ENCODE data around the gene CDC14B.

DNA sequence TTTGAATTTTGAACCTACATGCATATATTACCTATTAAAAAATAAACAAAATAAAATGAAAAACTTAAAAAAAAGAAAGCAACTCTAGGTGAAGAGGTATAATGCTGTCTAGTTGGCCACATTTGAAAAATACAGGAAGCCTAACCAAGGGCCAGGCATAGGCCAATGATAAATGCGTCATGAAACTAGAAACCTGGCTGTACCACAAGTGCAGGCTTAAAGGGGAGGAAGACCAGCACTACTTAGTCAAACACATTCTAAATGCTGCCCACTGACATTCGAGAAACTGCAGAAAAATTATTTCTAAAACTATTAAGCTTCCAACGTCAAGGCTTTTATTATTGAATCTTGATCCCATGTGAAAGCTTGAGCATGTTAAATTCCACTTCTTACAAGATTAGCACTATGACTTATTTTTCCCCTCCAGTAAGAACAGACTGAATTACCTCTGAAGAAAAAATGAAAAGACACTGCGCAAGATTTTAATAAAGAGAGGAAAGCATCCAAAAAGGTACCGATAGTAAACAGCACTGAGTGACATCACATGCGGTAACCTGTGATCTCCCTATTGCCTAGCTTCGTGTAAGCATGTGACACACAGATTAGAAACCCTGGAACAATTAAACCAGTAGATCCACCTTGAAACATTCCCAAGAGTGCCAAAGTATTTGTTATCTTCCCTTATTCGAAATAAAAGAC is 16.2 kb downstream of the CDC14B start:
- TF ChIP-seq, protein P1, sequence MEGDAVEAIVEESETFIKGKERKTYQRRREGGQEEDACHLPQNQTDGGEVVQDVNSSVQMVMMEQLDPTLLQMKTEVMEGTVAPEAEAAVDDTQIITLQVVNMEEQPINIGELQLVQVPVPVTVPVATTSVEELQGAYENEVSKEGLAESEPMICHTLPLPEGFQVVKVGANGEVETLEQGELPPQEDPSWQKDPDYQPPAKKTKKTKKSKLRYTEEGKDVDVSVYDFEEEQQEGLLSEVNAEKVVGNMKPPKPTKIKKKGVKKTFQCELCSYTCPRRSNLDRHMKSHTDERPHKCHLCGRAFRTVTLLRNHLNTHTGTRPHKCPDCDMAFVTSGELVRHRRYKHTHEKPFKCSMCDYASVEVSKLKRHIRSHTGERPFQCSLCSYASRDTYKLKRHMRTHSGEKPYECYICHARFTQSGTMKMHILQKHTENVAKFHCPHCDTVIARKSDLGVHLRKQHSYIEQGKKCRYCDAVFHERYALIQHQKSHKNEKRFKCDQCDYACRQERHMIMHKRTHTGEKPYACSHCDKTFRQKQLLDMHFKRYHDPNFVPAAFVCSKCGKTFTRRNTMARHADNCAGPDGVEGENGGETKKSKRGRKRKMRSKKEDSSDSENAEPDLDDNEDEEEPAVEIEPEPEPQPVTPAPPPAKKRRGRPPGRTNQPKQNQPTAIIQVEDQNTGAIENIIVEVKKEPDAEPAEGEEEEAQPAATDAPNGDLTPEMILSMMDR (IDR thresholded peaks at IDR 0.05), result no peak
- no peak for TF ChIP-seq EZH2 (IDR thresholded peaks at IDR 0.05; ENCODE audit: borderline replicate concordance, insufficient read depth, low read depth, low read length, poor library complexity, severe bottlenecking)

All from B cell (primary cell).